Measurements from ENCODE around the gene SCARB1. TPM values are rescaled to one million over a fixed set of nuclear protein-coding genes. Genes with fewer than 3 reads are reported as not detected.
A peak's percentile ranks its signal among the peaks of the same experiment; 100 is the strongest.

SCARB1 gene, protein sequence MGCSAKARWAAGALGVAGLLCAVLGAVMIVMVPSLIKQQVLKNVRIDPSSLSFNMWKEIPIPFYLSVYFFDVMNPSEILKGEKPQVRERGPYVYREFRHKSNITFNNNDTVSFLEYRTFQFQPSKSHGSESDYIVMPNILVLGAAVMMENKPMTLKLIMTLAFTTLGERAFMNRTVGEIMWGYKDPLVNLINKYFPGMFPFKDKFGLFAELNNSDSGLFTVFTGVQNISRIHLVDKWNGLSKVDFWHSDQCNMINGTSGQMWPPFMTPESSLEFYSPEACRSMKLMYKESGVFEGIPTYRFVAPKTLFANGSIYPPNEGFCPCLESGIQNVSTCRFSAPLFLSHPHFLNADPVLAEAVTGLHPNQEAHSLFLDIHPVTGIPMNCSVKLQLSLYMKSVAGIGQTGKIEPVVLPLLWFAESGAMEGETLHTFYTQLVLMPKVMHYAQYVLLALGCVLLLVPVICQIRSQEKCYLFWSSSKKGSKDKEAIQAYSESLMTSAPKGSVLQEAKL
- total RNA-seq (2021), result 68.3 to 71.0 TPM (median 70.8 TPM) in 3 replicates
- percentile 60 among the genes with signal in this experiment for Bru-seq, nascent RNA
- long read RNA-seq, experiment 1, transcript SCARB1-202 (12 exons, 3,329 nt), result major isoform, 301 of 395 reads
- long read RNA-seq, experiment 1, transcript SCARB1-201 (13 exons, 2,611 nt), result minor isoform, 36 of 395 reads
- long read RNA-seq, experiment 1, partial matches to known transcripts, result 12 of 395 reads
- long read RNA-seq, experiment 1, other reads (novel, unspliced or antisense), result 41 of 395 reads
- long read RNA-seq, experiment 2, transcript SCARB1-202 (12 exons, 3,329 nt), result major isoform, 35 of 79 reads
- long read RNA-seq, experiment 2, partial matches to known transcripts, result 16 of 79 reads
- long read RNA-seq, experiment 2, other reads (novel, unspliced or antisense), result 22 of 79 reads
- long read RNA-seq, experiment 3, partial matches to known transcripts, result 0 of 4 reads
- long read RNA-seq, experiment 3, other reads (novel, unspliced or antisense), result 2 of 4 reads

DNA sequence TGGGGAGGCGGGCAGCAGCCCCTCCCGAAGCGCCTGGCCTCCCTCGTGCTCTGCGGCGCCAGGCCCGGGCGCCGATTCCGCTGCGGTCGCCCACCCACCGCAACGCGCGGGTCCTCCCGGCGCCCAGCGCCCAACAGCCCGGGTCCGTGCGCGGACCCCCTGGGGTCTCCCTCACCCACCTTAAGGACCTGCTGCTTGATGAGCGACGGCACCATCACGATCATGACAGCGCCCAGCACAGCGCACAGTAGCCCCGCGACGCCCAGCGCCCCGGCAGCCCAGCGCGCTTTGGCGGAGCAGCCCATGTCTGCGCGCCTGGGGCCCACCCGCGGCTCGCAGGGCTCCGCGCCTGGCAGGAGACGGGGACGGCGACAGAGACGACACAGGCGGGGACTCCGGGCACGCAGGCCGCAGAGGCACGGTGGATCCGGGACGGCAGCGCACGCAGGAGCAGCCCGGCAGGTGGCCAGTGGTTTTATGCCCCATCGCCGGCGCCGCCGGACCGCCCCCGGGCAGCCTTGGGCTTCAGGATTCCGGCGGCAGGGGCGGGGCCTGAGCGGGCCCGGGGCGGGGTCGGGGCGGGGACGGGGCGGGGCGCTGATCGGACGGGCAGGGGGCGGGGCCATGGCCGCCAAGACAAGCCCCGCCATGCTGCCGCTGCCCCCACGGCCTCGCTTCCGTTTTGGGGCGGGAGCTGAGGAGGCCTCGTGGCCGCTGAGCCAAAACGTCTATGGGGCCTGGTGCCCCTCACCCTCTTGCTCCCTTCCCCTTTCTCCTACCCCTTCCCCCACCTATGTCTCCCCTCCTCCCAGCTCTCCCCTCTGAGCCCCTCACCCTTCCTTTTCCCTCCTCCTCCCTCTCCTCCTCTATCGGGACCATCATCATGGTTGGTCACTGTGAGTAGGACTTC lies at the start of gene SCARB1:
Gene SCARB1 (minus strand): TSS at position 449 of the 910 bp plus-strand sequence. CDS start 144 bp downstream, at position 305.
- CTCF ChIA-PET, result interaction anchor here (0.7 to 2.0 kb wide), 4 partner anchors 43 to 77 kb away, joined by 3 to 7 read pairs (median 5); no protein-coding TSS in a partner anchor
- peak within 1 kb of the TSS; percentile 74 for H3K4me3 Mint-ChIP-seq
- H3K27ac Mint-ChIP-seq, result peak within 1 kb of the TSS; percentile 42; the same call in 1 of the 2 replicates
- TF ChIP-seq, protein P1, sequence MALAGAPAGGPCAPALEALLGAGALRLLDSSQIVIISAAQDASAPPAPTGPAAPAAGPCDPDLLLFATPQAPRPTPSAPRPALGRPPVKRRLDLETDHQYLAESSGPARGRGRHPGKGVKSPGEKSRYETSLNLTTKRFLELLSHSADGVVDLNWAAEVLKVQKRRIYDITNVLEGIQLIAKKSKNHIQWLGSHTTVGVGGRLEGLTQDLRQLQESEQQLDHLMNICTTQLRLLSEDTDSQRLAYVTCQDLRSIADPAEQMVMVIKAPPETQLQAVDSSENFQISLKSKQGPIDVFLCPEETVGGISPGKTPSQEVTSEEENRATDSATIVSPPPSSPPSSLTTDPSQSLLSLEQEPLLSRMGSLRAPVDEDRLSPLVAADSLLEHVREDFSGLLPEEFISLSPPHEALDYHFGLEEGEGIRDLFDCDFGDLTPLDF (CRISPR knock-in tag; IDR thresholded peaks at IDR 0.05), result peak; percentile 73; the same call in 1 of the 2 replicates
- 0 out of 2 replicates have a peak, but pooled peaks have one; percentile 39 for TF ChIP-seq CREM (CRISPR knock-in tag; IDR thresholded peaks at IDR 0.05)
- peak; percentile 76; the same call in 1 of the 2 replicates for TF ChIP-seq ZNF232 (CRISPR knock-in tag; IDR thresholded peaks at IDR 0.05)
- TF ChIP-seq SP1 (CRISPR knock-in tag; conservative IDR thresholded peaks at IDR 0.05), result peak; percentile 66
- TF ChIP-seq, protein P2, sequence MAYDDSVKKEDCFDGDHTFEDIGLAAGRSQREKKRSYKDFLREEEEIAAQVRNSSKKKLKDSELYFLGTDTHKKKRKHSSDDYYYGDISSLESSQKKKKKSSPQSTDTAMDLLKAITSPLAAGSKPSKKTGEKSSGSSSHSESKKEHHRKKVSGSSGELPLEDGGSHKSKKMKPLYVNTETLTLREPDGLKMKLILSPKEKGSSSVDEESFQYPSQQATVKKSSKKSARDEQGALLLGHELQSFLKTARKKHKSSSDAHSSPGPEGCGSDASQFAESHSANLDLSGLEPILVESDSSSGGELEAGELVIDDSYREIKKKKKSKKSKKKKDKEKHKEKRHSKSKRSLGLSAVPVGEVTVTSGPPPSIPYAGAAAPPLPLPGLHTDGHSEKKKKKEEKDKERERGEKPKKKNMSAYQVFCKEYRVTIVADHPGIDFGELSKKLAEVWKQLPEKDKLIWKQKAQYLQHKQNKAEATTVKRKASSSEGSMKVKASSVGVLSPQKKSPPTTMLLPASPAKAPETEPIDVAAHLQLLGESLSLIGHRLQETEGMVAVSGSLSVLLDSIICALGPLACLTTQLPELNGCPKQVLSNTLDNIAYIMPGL (CRISPR knock-in tag; IDR thresholded peaks at IDR 0.05), result peak; percentile 75; the same call in 1 of the 2 replicates
- TF ChIP-seq, protein P3, sequence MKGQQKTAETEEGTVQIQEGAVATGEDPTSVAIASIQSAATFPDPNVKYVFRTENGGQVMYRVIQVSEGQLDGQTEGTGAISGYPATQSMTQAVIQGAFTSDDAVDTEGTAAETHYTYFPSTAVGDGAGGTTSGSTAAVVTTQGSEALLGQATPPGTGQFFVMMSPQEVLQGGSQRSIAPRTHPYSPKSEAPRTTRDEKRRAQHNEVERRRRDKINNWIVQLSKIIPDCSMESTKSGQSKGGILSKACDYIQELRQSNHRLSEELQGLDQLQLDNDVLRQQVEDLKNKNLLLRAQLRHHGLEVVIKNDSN (CRISPR knock-in tag; IDR thresholded peaks at IDR 0.05), result 0 out of 2 replicates have a peak, but pooled peaks have one; percentile 38
- 0 out of 2 replicates have a peak, but pooled peaks have one; percentile 28 for TF ChIP-seq ESRRA (CRISPR knock-in tag; IDR thresholded peaks at IDR 0.05; ENCODE audit: borderline replicate concordance)
- TF ChIP-seq KAT7 (CRISPR knock-in tag; IDR thresholded peaks at IDR 0.05; ENCODE audit: borderline replicate concordance), result 0 out of 2 replicates have a peak, but pooled peaks have one; percentile 63
- TF ChIP-seq, protein P4, sequence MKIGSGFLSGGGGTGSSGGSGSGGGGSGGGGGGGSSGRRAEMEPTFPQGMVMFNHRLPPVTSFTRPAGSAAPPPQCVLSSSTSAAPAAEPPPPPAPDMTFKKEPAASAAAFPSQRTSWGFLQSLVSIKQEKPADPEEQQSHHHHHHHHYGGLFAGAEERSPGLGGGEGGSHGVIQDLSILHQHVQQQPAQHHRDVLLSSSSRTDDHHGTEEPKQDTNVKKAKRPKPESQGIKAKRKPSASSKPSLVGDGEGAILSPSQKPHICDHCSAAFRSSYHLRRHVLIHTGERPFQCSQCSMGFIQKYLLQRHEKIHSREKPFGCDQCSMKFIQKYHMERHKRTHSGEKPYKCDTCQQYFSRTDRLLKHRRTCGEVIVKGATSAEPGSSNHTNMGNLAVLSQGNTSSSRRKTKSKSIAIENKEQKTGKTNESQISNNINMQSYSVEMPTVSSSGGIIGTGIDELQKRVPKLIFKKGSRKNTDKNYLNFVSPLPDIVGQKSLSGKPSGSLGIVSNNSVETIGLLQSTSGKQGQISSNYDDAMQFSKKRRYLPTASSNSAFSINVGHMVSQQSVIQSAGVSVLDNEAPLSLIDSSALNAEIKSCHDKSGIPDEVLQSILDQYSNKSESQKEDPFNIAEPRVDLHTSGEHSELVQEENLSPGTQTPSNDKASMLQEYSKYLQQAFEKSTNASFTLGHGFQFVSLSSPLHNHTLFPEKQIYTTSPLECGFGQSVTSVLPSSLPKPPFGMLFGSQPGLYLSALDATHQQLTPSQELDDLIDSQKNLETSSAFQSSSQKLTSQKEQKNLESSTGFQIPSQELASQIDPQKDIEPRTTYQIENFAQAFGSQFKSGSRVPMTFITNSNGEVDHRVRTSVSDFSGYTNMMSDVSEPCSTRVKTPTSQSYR (CRISPR knock-in tag; IDR thresholded peaks at IDR 0.05), result no peak
- TF ChIP-seq ZBTB21 (CRISPR knock-in tag; IDR thresholded peaks at IDR 0.05; ENCODE audit: borderline replicate concordance), result no peak
- 0 out of 2 replicates have a peak, but pooled peaks have one; percentile 48 for TF ChIP-seq ZNF219 (CRISPR knock-in tag; IDR thresholded peaks at IDR 0.05; ENCODE audit: borderline replicate concordance)
- TF ChIP-seq, protein P5, sequence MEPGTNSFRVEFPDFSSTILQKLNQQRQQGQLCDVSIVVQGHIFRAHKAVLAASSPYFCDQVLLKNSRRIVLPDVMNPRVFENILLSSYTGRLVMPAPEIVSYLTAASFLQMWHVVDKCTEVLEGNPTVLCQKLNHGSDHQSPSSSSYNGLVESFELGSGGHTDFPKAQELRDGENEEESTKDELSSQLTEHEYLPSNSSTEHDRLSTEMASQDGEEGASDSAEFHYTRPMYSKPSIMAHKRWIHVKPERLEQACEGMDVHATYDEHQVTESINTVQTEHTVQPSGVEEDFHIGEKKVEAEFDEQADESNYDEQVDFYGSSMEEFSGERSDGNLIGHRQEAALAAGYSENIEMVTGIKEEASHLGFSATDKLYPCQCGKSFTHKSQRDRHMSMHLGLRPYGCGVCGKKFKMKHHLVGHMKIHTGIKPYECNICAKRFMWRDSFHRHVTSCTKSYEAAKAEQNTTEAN (CRISPR knock-in tag; IDR thresholded peaks at IDR 0.05), result peak; percentile 58; the same call in 1 of the 2 replicates
- TF ChIP-seq, protein P6, sequence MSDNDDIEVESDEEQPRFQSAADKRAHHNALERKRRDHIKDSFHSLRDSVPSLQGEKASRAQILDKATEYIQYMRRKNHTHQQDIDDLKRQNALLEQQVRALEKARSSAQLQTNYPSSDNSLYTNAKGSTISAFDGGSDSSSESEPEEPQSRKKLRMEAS (CRISPR knock-in tag; IDR thresholded peaks at IDR 0.05), result peak; percentile 59; the same call in 1 of the 2 replicates
- 0 out of 2 replicates have a peak, but pooled peaks have one; percentile 43 for TF ChIP-seq ZNF138 (CRISPR knock-in tag; conservative IDR thresholded peaks at IDR 0.05)
- no peak for TF ChIP-seq EMX1 (CRISPR knock-in tag; IDR thresholded peaks at IDR 0.05)
- 0 out of 2 replicates have a peak, but pooled peaks have one; percentile 32 for TF ChIP-seq JUN (CRISPR knock-in tag; IDR thresholded peaks at IDR 0.05)
- 0 out of 2 replicates have a peak, but pooled peaks have one; percentile 2 for TF ChIP-seq ZNF121 (CRISPR knock-in tag; IDR thresholded peaks at IDR 0.05)
- 0 out of 2 replicates have a peak, but pooled peaks have one; percentile 62 for TF ChIP-seq MYBL2 (CRISPR knock-in tag; IDR thresholded peaks at IDR 0.05)
- TF ChIP-seq, protein P7, sequence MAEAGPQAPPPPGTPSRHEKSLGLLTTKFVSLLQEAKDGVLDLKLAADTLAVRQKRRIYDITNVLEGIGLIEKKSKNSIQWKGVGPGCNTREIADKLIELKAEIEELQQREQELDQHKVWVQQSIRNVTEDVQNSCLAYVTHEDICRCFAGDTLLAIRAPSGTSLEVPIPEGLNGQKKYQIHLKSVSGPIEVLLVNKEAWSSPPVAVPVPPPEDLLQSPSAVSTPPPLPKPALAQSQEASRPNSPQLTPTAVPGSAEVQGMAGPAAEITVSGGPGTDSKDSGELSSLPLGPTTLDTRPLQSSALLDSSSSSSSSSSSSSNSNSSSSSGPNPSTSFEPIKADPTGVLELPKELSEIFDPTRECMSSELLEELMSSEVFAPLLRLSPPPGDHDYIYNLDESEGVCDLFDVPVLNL (CRISPR knock-in tag; IDR thresholded peaks at IDR 0.05; ENCODE audit: borderline replicate concordance, low read depth), result peak; percentile 40; the same call in 1 of the 2 replicates
- peak; percentile 63 for TF ChIP-seq ETV6 (CRISPR knock-in tag; IDR thresholded peaks at IDR 0.05)
- no peak for TF ChIP-seq ATF1 (CRISPR knock-in tag; IDR thresholded peaks at IDR 0.05)
- peak; percentile 32; the same call in 1 of the 2 replicates for TF ChIP-seq ZNF423 (CRISPR knock-in tag; IDR thresholded peaks at IDR 0.05)

More for the DNA sequence above, at the start of gene SCARB1:
- DNase-seq (ENCODE audit: low spot score) (peak; percentile 84), ATAC-seq (peak; percentile 84)
- POLR2A ChIA-PET, result no interaction called here
- H3K36me3 Mint-ChIP-seq, result peaks cover 6% of the 10 kb centered on the region; the same call in 1 of the 2 replicates
- H3K27me3 Mint-ChIP-seq (ENCODE audit: low read depth), result peaks cover 5% of the 10 kb centered on the region
- no peaks in the 10 kb centered on the region for H3K9me3 Mint-ChIP-seq
- H3K4me1 Mint-ChIP-seq, result peaks cover 26% of the 10 kb centered on the region

Data from WTC11 (cell line).